Progenitor cell of endocrine pancreas (in vitro differentiated cells): ENCODE results near the gene HIPK2. TPM values are rescaled to one million over a fixed set of nuclear protein-coding genes. Genes with fewer than 3 reads are reported as not detected.

Experiments used
- DNase-seq: peaks from one replicate; pipeline ENCODE4 v3.0.0; 2021; ENCODE audit warnings: low spot score; ENCODE audit not compliant: unreplicated experiment
- H3K27ac Mint-ChIP-seq: 2 replicates; pipeline ENCODE4 v1.8.0; 2021; ENCODE audit warnings: mild to moderate bottlenecking, moderate library complexity, mixed read lengths
- H3K27me3 Mint-ChIP-seq: 2 replicates; pipeline ENCODE4 v1.8.0; 2021; ENCODE audit warnings: mixed read lengths
- H3K36me3 Mint-ChIP-seq: 2 replicates; pipeline ENCODE4 v1.8.0; 2022; ENCODE audit warnings: mixed read lengths; ENCODE audit not compliant: insufficient read depth
- H3K4me1 Mint-ChIP-seq: 2 replicates; pipeline ENCODE4 v1.8.0; 2021; ENCODE audit warnings: low read depth, mixed read lengths
- H3K4me3 Mint-ChIP-seq: 2 replicates; pipeline ENCODE4 v1.8.0; 2021; ENCODE audit warnings: low read depth, mild to moderate bottlenecking, moderate library complexity, mixed read lengths
- H3K9me3 Mint-ChIP-seq: 2 replicates; pipeline ENCODE4 v1.8.0; 2021; ENCODE audit warnings: low read depth, mixed read lengths
- CTCF ChIP-seq: fragments of 200-600 bp; sonication (generic); IDR thresholded peaks from one replicate; pipeline ENCODE4 v1.5.0; 2021; ENCODE audit warnings: antibody characterized with exemption, mild to moderate bottlenecking; ENCODE audit not compliant: unreplicated experiment
- total RNA-seq: library from RNA; stranded (reverse); gene quantifications from 2 replicates; pipeline ENCODE4 v1.2.1, GENCODE V29; 2021

HIPK2 gene
- total RNA-seq, 1 donor from 2014 or later, result 146 TPM

- H3K4me1 Mint-ChIP-seq, result peaks cover 40% of the 10 kb centered on the region
- peaks cover 16% of the 10 kb centered on the region for H3K36me3 Mint-ChIP-seq
- H3K27me3 Mint-ChIP-seq, result no peaks in the 10 kb centered on the region
- no peak for DNase-seq
- no peak overlapping the region for H3K27ac Mint-ChIP-seq
- no peak for TF ChIP-seq CTCF
- H3K4me3 Mint-ChIP-seq, result no peak overlapping the region
- H3K9me3 Mint-ChIP-seq, result no peaks in the 10 kb centered on the region
These were observed 19.8 kb downstream of the HIPK2 start for GRCh38 chr7:139757968-139758367.

DNA sequence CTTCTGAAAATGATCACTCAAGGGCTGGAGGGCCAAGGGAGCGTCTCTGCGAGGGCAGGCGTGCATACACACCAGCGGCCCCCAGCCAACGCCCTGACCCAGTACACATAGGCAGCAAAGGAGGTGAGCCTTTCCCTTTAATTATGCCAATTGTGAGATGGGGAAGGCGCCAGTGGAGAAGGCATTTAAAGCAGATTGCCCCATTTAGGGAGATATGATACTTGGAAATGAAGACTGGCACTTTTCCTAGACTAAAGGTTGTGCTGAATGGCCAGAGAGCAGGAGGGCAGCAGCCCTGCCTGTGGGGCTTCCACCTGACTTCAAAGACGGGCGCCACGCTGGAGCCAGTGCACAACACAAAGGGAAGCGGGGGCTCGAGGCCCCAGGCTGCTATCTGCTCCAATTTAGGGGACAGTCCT lies 24.1 kb downstream of the HIPK2 start:
- Mint-ChIP-seq H3K27ac (no peak overlapping the region), H3K4me1 (peaks cover 36% of the 10 kb centered on the region), H3K4me3 (no peak overlapping the region), H3K27me3 (no peaks in the 10 kb centered on the region), H3K9me3 (no peaks in the 10 kb centered on the region), H3K36me3 (peaks cover 2% of the 10 kb centered on the region)
- TF ChIP-seq CTCF, result no peak
- no peak for DNase-seq

GRCh38 chr7:139753081-139753692 lies 24.6 kb downstream of the HIPK2 start:
- DNase-seq, result no peak
- H3K36me3 Mint-ChIP-seq, result peaks cover 2% of the 10 kb centered on the region
- H3K27me3 Mint-ChIP-seq, result no peaks in the 10 kb centered on the region
- no peak overlapping the region for H3K27ac Mint-ChIP-seq
- no peaks in the 10 kb centered on the region for H3K9me3 Mint-ChIP-seq
- peaks cover 33% of the 10 kb centered on the region for H3K4me1 Mint-ChIP-seq
- TF ChIP-seq CTCF, result peak; percentile 42
- H3K4me3 Mint-ChIP-seq, result no peak overlapping the region

DNA sequence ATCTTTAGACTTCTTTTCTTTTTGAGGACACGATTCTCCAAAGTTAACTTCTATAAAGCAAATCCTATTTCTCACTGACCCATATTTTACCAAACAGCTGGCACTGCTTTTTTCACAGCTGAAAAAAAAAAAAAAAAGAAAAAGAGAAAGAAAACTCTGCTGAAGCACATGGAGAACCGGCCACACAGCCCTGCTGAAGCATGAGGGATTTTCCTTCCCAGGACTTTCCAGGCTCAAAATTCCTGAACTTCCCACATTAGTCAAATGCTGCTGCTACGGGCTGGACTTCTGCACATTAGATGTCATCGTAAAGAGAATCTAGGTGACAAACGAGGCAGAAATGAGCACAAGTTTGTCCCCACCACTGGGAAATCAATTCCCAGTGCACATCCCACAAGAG lies 25.2 kb downstream of the HIPK2 start:
- Mint-ChIP-seq H3K4me3 (no peak overlapping the region), H3K27me3 (no peaks in the 10 kb centered on the region), H3K27ac (peak overlapping the region; percentile 63), H3K36me3 (peaks cover 2% of the 10 kb centered on the region), H3K4me1 (peaks cover 30% of the 10 kb centered on the region), H3K9me3 (no peaks in the 10 kb centered on the region)
- TF ChIP-seq CTCF, result no peak
- no peak for DNase-seq

GRCh38 chr7:139752148-139752547 lies 25.6 kb downstream of the HIPK2 start:
- TF ChIP-seq CTCF, result no peak
- Mint-ChIP-seq H3K36me3 (peaks cover 2% of the 10 kb centered on the region), H3K4me1 (peaks cover 27% of the 10 kb centered on the region), H3K27me3 (no peaks in the 10 kb centered on the region), H3K27ac (peak overlapping the region; percentile 63), H3K9me3 (no peaks in the 10 kb centered on the region), H3K4me3 (no peak overlapping the region)
- no peak for DNase-seq
